Posterior vena cava (tissue), 2 donors: Measurements from ENCODE around the gene MYO5A. TPM values are rescaled to one million over a fixed set of nuclear protein-coding genes. Genes with fewer than 3 reads are reported as not detected.
"Not testable (repeated sequence)": the region's sequence is repeated elsewhere in the genome, so short reads cannot be mapped to it uniquely, and the experiment has no call there.

Experiments
- DNase-seq: peaks from one replicate; pipeline ENCODE4 v3.0.0-alpha.2; 2020; ENCODE audit warnings: low spot score
- intact Hi-C, 2 donors: fragments of 100-400 bp; cut with DNase I; formaldehyde crosslinking; loops; one replicate each; pipeline versions ENCODE4 v1.14.1 to v1.14.2; 2022 to 2023
- total RNA-seq, 2 donors: library from RNA; stranded (reverse); fragmentation: NEBNext Ultra II Directional; extraction: Animal tissue kit (Norgen Biotek cat#: 25700); gene quantifications; one replicate each; pipeline ENCODE4 v1.2.1, GENCODE V29; 2021
- donor health status: DM: yes; HTN: yes; CAD: no.
- donor health status: DM: yes; HTN: yes; CAD: no.

MYO5A gene
- total RNA-seq, 2 donors from 2014 or later: 42.3 to 44.7 TPM

GRCh38 chr15:52551186-52551585 lies 22.5 kb upstream of the MYO5A start:
- intact Hi-C loops, DNase-seq: not testable (repeated sequence)

GRCh38 chr15:52546031-52546751 lies 17.5 kb upstream of the MYO5A start:
- intact Hi-C loops: no loop called here
- no peak for DNase-seq

GRCh38 chr15:52540374-52541012 lies 11.8 kb upstream of the MYO5A start:
- no peak for DNase-seq
- intact Hi-C loops: no loop called here

GRCh38 chr15:52537459-52537858 lies 8.8 kb upstream of the MYO5A start:
- no peak for DNase-seq
- intact Hi-C loops: no loop called here

GRCh38 chr15:52532427-52532826 lies 3.7 kb upstream of the MYO5A start:
- DNase-seq: no peak
- intact Hi-C loops: no loop called here

GRCh38 chr15:52529940-52530339 lies 1.3 kb upstream of the MYO5A start:
- intact Hi-C loops: no loop called here
- no peak for DNase-seq

GRCh38 chr15:52529341-52529924 lies 753 bp upstream of the MYO5A start:
- intact Hi-C loops: no loop called here
- DNase-seq: no peak

- intact Hi-C loops: no loop called here
- no peak for DNase-seq
Observed at GRCh38 chr15:52527911-52528563, 643 bp downstream of the MYO5A start.

- DNase-seq: no peak
- intact Hi-C loops: no loop called here
Observed at GRCh38 chr15:52527196-52527910, 1.3 kb downstream of the MYO5A start.

GRCh38 chr15:52524223-52525136 lies 4.2 kb downstream of the MYO5A start:
- no peak for DNase-seq
- intact Hi-C loops: no loop called here

GRCh38 chr15:52523647-52524046 lies 5.0 kb downstream of the MYO5A start:
- intact Hi-C loops: no loop called here
- no peak for DNase-seq

GRCh38 chr15:52523192-52523591 lies 5.5 kb downstream of the MYO5A start:
- DNase-seq: no peak
- intact Hi-C loops: no loop called here

- no peak for DNase-seq
- intact Hi-C loops: no loop called here
Observed at GRCh38 chr15:52521682-52522081, 7.0 kb downstream of the MYO5A start.

GRCh38 chr15:52520421-52520820 lies 8.3 kb downstream of the MYO5A start:
- DNase-seq: no peak
- intact Hi-C loops: no loop called here

GRCh38 chr15:52518487-52519371 lies 10.0 kb downstream of the MYO5A start:
- intact Hi-C loops: no loop called here
- DNase-seq: no peak

GRCh38 chr15:52517014-52517413 lies 11.7 kb downstream of the MYO5A start:
- intact Hi-C loops: no loop called here
- no peak for DNase-seq

GRCh38 chr15:52515343-52515742 lies 13.3 kb downstream of the MYO5A start:
- intact Hi-C loops: no loop called here
- no peak for DNase-seq

GRCh38 chr15:52514482-52514881 lies 14.2 kb downstream of the MYO5A start:
- intact Hi-C loops: no loop called here
- no peak for DNase-seq
